Stimulated activated CD4-positive, alpha-beta T cell treated with anti-CD3 and anti-CD28 coated beads, Interleukin-1b, Interleukin-23, amount 100 ng/mL, for 1 hour (primary cell): Measurements from ENCODE around the gene FAM53B.

Source experiments
- DNase-seq, 2 donors: peaks; one replicate each; pipeline ENCODE4 v3.0.0-alpha.2; 2020; ENCODE audit warnings: low read depth in 2 of 2

The FAM53B gene

DNA sequence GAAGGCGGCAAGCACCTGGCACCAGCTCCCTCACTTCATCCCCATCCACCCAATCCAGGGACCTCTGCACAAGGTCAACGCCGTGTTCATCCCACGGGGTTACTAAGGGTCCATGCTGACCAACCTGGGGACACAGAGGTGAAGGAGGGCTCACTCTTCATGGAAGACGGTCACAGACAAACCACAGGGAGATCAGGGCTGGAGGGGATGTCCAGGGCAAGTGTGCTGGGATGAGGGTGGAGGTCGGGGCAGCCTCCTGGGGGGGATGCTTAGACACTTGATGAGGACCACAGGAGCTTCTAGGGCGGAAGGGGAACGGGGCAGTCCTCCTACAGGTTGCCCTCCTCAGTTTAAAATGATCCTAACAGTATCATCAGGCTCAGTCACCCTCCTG, 46.7 kb downstream of the FAM53B start:
- DNase-seq = no peak

DNA sequence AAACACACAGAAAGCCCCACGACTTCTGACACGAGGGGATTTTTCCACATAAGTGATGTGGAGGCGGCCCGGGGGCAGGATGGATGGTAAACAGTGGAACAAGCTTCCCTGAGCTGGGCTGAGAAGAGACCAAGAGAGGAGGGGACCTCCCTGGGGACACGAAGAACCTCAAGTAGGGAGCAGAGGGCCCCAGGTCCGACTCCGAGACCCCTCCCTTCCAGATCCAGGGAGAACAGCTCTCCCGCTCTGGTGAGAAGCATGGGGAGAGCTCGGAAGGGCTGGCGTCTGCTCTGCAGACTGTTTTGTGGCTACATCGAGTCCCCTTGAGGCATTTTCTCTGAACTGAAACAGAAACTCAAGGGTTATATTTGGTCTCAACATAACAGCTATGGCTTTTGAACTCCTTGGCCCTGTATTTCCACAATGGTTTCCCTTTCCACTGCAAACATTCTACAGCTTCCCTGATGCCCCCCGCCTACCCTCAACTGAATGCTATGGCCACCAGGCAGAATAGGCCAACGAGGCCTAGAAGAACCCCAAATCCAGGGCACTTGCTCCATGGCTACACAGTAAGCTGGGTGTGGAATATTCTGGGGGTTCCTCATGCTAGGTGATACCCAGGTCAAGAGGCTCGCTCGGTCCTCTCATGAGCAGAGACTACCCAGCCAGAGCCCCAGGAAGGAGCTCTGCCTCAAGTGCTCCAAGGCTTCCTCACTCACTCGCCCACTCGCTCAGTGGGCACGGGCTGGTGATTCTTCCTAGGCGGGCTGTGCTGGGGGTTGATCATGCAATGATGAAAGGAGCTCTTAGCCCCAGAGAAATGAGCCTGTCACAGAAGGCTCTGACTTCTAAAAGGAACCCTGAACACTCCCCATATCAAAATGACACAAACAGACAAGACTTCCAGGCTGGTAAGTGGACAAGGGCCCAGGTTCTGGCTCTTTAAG, 47.5 kb downstream of the FAM53B start:
- DNase-seq = no peak

DNA sequence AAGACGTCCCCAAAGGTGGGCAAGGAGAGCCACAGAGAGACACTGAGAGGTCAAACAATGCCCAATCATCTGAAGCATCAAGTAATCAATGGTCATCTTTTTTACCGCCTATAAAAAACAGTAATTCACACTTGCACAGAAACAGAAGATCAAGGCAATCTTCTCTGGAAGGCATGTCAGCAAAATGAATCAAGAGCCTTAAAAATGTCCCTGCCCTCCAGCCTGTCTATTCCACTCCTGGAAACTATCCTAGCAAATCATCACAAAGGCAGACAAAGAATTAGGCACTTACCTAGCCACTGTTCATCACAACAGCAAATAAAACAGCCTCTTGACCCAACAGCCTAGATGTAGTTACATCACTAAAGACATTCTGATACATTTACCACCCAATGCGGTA, 48.9 kb downstream of the FAM53B start:
- DNase-seq = no peak

DNA sequence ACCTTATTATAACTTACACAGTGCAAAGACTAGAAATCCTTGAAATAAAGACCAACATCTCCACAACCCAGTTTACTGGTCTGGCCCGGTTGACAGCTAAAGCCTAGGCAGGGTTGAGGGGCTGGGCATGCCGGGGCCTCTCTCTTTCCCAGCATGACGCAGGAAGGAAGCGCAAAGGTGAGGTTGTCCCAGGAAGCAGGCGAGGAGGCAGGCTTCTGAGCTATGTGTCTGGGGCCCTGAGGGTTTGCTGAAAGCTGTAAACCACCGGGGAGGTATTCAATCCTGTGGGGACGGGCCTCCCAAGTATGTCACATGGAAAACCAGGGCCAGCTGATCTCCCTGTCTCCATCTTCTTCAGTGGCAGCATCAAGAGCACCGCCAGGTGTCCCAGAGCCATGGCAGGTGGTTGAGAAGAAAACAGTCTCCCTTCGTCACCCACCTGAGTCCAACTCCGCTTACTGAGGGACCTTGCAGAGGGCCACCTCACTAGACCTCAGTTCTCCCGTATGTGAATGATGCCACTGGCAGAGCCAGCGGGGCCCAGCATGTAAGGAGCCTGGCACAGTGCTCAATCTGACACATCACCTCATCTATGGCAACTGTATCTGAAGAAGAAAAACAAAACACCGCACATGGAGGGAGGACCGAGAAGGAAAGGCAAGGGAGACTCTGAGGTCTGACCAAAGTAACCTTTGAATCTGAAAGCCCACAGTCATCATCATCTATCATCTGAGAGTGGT, 49.5 kb downstream of the FAM53B start:
- no peak for DNase-seq

DNA sequence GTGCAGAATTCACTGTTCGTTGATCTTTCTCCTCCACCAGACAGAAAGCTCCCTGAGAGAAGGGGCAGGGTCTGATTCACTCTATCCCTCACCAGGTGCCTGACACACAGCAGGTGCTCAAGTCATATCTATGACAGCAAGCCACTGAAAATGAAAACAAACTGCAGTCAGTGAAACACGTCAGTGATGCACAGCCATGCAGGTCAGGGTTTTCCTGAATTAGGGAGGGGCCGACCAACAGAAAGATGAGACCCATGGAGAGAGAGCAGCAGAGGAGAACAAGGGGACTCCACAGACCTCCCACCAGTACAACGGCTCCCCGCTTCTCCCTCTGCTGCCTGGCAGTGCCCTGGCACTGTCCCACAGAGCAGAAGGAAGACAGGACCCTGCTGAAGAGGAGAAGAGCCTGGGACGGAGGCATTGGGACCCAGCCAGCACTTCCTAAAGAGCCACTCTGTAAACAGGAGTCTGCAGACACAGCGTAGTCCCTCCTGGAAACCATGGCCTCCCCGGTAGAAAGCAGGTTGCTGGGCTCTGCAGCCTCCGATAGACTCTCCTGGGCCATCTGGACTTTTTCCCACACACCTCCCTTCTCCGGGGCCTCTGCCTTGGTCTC, 50.3 kb downstream of the FAM53B start:
- no peak for DNase-seq

DNA sequence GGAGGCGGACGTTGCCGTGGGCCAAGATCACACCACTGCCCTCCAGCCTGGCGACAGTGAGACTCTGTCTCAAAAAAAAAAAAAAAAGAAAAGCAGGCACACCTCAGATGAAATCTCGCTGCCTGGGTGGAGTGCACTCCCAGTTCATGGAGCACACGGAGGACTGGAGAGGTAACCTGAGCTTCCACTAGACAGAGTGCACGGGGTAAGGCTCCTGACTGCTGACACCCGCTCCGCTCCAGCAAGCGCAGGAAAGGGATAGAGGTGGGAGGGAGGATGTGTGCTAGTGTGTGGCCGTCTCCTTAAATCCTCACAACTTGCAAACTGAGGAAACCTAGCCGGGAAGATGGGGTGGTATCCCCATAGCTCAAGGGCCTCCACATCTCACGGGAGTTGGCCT, 50.8 kb downstream of the FAM53B start:
- no peak for DNase-seq

DNA sequence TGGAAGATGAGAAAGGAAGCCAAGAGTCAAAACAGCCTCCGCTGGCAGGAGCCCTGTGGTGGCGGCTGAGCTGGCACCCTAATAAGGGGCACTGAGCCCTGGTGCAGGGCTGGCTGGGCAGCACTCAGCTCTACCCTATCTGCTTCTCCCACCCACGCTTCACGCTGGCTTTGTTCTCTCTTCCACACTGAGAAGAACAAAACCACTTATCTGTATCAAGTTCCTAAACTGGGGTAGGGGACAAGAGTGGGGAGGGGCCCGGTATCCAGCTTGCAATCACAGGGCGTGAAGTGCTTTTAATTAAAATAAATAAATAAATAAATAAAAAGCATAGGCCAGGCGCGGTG, 52.1 kb downstream of the FAM53B start:
- no peak for DNase-seq

DNA sequence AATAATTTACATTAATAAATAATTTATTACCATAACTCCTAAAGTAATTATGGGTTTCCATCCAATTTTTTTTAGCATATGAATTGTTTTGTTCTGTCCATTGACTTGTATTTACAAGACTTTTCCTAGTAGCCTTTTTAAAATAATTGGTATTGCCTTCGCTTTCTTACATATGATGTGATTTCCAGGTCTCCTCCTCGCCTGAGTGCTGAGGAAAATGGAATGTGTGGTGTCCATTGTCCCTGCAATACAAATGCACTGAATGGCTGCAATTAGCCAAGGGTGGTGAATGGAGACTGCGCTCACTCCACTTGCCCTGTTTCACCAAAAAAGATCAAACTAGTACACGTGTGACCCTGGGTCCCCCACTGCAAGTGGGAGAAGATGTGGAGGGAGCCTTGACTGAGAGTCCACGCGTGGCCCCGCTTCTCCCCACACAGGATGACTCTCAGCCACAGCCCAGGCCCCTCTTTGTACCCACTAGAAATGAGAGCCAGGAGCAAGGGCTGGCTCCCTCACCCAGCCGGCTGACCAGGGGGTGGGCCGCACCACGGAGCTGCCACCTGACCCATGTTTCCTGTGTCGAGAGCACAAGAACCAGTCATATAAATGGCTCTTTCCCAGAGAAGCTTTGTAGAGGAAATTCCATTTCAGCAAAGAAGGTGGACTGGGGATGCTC, 52.6 kb downstream of the FAM53B start:
- no peak for DNase-seq

DNA sequence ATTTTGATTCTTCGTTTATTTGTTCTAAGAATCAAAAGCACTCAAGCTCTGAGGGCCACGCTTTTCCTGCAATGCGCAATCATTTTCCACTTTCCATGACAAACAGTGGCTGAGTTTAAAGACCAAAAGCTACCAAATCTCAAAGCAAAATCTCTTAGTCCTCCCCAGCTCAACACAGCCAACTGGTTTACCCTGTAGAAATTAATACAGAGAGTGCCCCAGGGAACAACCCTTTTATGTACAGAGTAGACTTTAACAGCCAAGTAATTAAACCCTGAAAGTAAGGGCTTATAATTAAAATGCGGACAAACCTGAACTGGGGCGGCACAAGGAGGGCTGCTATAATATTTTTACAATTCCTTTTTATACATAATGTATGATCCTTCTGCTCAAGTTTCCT, 53.2 kb downstream of the FAM53B start:
- DNase-seq = no peak

DNA sequence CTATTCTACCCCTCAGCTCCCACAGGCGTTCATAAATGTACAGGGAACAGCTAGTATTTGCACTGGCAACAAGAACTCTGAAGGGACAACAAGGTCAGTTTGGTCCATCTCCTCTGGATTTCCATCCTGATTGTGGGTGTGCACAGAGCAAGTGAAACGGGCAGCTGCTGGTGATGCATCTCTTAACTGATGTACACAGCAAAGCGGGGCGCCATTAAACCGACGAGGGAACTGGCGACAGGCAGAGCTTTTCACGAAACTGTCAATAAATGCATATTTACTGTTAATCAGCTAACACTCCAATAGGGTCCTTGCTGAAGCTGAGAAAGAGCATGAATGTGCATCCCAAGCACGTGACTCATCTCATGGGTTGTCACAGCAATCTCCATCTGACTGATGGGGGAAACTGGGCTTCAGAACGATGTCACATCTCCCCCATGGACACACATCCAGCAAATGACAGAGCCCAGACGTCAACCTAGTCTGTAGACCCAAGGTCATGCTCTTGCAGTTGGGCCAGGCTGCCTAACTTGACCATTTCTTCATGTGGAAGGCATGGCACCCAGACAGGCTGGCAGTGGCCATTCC, 54.2 kb downstream of the FAM53B start:
- no peak for DNase-seq

DNA sequence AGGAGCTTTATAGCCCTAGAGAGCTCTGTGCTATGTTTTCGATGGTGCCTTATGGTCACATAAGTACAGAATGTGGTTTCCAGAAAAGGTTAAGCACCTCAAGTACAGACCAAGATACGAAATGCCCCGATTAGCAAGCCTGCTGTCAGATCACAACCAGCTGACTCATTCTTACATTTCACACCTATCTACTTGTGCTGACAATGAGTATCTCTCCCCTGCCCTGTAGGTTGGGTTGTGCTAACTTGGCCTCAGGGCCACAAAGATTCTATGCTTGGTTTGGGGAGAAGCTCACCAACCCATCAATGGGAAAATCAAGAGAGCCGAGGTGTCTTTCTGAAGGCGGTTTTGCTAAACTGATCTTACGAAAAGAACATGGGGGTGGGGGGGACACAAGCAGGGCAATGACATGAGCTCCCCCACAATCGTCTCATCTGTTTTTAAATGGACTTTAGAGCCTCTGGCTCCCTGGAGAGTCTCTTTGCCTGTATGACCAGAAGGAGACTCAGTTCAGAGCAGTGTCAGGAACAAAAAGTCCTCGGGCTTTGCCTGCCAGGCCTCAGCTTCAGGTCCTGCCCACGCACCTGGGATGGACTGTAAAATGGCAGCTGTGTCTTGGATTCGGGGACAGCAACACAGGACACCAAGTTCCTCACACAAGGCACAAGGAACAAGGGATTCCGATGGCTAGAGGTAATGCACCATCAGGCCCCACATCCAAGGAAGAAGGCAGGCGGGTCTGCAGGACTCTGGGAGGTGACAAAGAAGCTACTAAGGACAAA, 55.1 kb downstream of the FAM53B start:
- no peak for DNase-seq

DNA sequence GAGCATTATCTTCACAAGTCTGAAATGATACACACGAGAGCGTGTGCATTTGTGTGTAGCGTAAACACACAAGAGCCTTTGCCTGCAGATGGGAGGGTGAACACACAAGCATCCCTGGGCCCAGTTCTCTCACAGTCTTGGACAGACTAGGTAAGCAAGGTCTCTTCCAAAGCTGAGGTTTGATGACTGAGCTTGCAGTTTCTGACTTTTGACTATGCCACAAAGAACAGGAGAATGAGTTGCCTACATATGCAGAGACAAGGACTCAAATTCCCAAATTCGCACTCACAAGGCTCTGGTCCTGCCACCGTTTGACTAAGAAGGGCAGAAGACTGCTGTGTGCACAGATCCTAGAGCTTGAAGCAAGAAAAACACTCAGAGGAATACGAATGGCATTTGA, 55.8 kb downstream of the FAM53B start:
- DNase-seq = no peak

DNA sequence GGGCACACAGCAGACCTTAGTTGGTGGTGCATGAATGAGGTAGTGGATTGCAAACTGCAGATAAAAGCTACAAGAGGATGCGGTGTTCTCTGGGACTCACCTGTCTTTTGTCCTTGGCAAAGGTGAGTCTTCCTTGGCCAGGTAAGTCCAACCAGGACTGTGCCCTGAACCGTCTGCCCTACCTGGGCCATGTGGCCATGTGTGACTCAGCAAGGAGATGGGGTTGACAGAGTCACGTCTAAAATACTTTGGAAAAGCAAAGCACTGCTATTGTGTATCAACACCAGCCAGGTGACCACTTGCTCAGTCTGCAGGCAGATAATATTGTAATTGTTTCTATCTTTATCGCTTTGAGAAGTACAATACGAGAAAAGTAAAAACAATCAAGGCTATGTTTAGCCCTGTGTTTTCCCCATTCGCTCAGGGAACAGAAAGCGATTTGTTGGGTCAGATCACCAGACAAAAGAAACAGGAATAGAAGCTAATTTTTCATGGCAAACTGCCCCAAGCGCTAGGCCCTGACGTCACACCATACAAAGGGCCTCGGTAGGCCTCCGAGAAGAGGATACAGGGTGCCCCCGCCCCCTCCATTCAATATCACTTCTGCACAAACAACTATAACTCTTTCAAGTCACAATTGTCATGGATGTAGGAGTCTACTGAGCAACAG, 57.3 kb downstream of the FAM53B start:
- DNase-seq = no peak

DNA sequence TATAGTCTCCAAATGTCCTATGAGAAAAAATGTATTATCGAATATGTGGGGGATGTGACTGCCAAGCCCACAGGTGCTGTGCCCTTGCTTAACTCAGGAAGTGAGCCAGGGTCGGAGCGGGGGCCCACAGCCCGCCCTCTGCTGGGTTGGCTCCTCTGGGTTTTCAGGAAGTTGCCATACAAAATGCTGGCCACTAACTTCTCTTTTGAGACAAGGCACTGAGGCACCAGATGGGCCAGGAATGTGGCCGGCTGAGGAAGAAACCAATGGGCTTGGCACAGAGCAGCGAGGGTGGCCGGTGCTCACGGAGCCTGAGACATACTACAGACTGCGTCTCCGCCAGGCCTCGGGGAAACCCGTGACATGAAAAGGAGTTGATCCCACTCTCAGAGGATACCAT, 58.9 kb downstream of the FAM53B start:
- DNase-seq = no peak

DNA sequence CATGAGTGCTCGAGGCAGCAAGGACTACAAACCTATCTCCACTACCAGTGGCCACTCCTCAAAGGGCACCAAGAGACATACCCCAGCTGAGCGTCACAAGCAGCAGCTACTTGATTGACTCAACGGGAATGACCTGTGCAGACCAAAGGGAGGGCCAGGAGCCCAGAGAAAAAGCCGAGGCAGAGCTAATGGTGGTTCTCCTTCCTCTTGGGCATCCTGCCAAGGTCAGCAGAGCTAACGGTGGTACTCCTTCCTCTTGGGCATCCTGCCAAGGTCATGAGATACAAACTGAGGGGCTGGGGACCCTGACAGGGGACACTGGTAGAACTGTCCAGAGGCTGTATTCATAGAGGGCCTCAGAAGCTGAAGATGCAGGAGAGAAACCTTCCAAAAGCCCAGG, 60.4 kb downstream of the FAM53B start:
- no peak for DNase-seq

DNA sequence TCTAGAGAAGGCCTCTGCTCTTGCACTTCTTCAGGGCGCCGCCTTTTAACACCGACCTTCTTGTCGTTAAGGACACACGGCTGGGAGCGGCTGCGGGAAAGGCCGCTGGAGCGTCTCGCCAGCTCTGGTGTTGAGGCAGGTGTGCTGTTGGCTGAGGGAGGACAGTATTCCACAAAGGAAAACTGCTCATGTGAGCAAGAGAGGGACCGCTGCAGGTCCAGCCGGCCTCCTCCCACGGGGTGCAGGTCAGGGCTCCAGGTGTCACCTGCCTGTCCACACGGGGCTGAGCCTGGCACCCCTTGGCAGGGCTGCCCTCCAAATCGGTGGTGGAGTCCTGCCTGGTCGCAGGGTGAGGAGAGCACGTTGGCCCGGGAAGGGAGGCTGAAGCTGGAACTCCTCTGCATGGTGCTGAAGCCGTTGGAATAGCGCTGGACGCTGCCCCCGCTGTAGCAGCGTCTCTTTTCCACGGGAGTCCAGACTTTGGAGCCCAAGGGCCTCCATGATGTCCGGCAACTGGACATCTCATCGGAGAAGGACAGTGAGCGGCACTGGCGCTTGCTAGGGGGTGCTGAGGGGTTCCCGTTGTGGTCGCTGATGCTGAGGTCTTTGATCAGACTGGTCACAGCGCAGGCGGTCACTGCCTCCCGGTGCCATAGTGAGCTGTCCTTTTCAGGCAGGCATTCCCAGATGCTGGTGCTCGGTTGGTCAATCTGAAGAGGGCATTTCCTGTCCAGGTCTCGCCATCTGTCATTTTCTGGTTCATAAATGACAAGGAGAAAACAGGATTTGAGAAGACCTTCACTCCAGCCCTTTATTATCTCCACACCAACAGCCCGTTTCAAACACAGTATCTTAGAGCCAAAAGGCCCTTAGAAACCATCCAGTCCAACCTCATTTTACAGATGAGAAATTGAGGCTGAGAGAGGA, 62.3 kb downstream of the FAM53B start:
- no peak for DNase-seq

DNA sequence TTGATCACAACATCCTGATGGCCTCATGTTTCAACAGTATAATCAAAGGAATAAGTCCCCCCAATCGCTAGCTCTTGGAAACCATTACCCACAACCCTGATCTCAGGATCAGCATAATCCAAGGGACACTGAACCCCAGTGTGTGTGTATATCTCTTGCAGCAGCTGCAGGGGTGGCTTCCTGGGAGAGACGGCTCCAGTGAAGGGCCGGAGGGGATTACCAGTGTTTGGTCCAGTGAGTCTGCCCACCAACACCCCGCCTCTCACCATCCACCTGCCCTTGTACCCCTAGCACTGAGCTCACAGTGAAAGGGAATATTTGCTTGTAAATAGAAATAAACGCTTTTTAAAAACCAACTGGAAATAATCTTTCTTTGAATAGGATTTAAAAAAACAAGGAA, 63.1 kb downstream of the FAM53B start:
- no peak for DNase-seq

DNA sequence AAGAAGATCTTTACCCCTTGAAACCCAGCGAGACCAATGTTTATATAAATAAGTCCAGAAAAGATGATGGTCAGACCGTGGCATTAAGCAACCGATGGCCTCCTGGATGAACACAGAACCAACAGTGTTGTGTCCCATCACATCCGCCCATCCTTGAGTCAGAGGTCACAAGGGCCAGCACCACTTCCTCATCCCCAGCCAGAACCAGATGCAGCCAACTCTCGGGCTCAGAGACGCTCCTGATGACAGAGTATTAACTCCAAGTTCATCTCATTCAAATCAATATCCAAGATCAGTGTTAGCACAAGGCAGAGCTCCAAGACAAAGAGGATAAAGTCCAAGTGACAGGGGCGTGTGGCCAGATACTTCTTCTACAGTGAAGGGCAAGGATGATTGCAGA, 63.5 kb downstream of the FAM53B start:
- DNase-seq = no peak

DNA sequence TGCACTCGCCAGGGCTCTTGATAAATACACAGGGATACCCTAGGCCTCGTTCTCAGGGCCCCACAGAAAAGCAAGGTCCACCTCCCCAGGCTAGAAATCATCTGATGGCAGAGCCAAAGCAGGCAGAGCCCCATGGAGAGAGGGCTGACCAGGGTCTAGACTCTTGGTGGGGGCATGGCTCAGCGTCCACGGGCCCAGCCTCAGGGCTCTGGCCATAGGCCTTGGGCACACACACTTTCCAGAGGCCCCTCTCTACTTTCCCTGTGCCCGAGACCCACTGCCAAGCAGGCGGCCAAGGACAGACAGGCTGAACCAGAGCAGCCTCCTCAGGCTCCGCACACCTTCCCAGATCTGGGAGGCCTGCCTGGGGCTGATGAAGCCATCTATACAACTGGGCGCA, 64.8 kb downstream of the FAM53B start:
- no peak for DNase-seq
